ENCODE measurements around the gene SOX12. TPM values are rescaled to one million over a fixed set of nuclear protein-coding genes. Genes with fewer than 3 reads are reported as not detected.

The SOX12 gene
- total RNA-seq, 2 experiments from 2014 or later = 12.8 to 13.0 TPM

- DNase-seq (no peak), ATAC-seq (no peak)
- Mint-ChIP-seq H3K4me1 (ENCODE audit: low read depth) (peaks cover 27% of the 10 kb centered on the region), H3K36me3 (ENCODE audit: low read depth) (peaks cover 7% of the 10 kb centered on the region), H3K9me3 (no peaks in the 10 kb centered on the region), H3K4me3 (peak overlapping the region; percentile 78), H3K27ac (peak overlapping the region; percentile 75), H3K27me3 (no peaks in the 10 kb centered on the region)
- no peak for TF ChIP-seq CTCF (IDR thresholded peaks at IDR 0.05)
- ChIA-PET CTCF (interaction anchor here (1.1 to 4.3 kb wide), 5 partner anchors 11 to 62 kb away, joined by 3 to 45 read pairs (median 3); no protein-coding TSS in a partner anchor), POLR2A (no interaction called here)
- intact Hi-C loops (cut with micrococcal nuclease) = no loop called here
Observed at GRCh38 chr20:328027-328974, 2.9 kb downstream of the SOX12 start.

GRCh38 chr20:328975-329695, 3.8 kb downstream of the SOX12 start:
- no peak for TF ChIP-seq CTCF (IDR thresholded peaks at IDR 0.05)
- ChIA-PET CTCF (interaction anchor here (0.8 to 4.3 kb wide), 10 partner anchors 10 to 183 kb away, joined by 3 to 45 read pairs (median 3); partner anchors contain the start of gene DEFB129), POLR2A (interaction anchor here (1.0 to 2.7 kb wide), 3 partner anchors 31 to 213 kb away, joined by 3 to 15 read pairs (median 6); partner anchors contain the start of gene ZCCHC3)
- Mint-ChIP-seq H3K4me1 (ENCODE audit: low read depth) (peaks cover 19% of the 10 kb centered on the region), H3K36me3 (ENCODE audit: low read depth) (peaks cover 7% of the 10 kb centered on the region), H3K27me3 (no peaks in the 10 kb centered on the region), H3K27ac (peak overlapping the region; percentile 68), H3K4me3 (peak overlapping the region; percentile 78), H3K9me3 (no peaks in the 10 kb centered on the region)
- intact Hi-C loops (cut with micrococcal nuclease) = no loop called here
- ATAC-seq = no peak
- no peak for DNase-seq

GRCh38 chr20:329851-330232, 4.5 kb downstream of the SOX12 start:
- ATAC-seq (no peak), DNase-seq (no peak)
- TF ChIP-seq CTCF (IDR thresholded peaks at IDR 0.05) = no peak
- peaks cover 17% of the 10 kb centered on the region for H3K4me1 Mint-ChIP-seq (ENCODE audit: low read depth)
- no peak overlapping the region for H3K4me3 Mint-ChIP-seq
- CTCF ChIA-PET = interaction anchor here (0.7 to 4.3 kb wide), 24 partner anchors 8 to 182 kb away, joined by 3 to 45 read pairs (median 8); partner anchors contain the start of genes DEFB129, DEFB132, NRSN2 and TRIB3
- intact Hi-C loops (cut with micrococcal nuclease) = loop anchor here (5.0 kb wide), 2 partner anchors 33 to 123 kb away; partner anchors contain the start of gene ZCCHC3
- H3K27me3 Mint-ChIP-seq = no peaks in the 10 kb centered on the region
- H3K9me3 Mint-ChIP-seq = no peaks in the 10 kb centered on the region
- no peak overlapping the region for H3K27ac Mint-ChIP-seq
- peaks cover 7% of the 10 kb centered on the region for H3K36me3 Mint-ChIP-seq (ENCODE audit: low read depth)
- POLR2A ChIA-PET = interaction anchor here (1.0 to 2.7 kb wide), 3 partner anchors 32 to 213 kb away, joined by 3 to 15 read pairs (median 6); partner anchors contain the start of gene ZCCHC3

- intact Hi-C loops (cut with micrococcal nuclease) = loop anchor here (5.0 kb wide), 2 partner anchors 33 to 123 kb away; partner anchors contain the start of gene ZCCHC3
- CTCF ChIA-PET = interaction anchor here (0.7 to 4.3 kb wide), 36 partner anchors 9 to 283 kb away, joined by 3 to 45 read pairs (median 6); partner anchors contain the start of genes DEFB129, DEFB132, NRSN2 and TRIB3
Observed at GRCh38 chr20:330233-331149, 5.1 kb downstream of the SOX12 start.

More at GRCh38 chr20:330233-331149, 5.1 kb downstream of the SOX12 start:
- Mint-ChIP-seq H3K27ac (no peak overlapping the region), H3K4me1 (ENCODE audit: low read depth) (peaks cover 17% of the 10 kb centered on the region), H3K9me3 (no peaks in the 10 kb centered on the region), H3K4me3 (no peak overlapping the region), H3K27me3 (no peaks in the 10 kb centered on the region), H3K36me3 (ENCODE audit: low read depth) (peaks cover 7% of the 10 kb centered on the region)
- TF ChIP-seq CTCF (IDR thresholded peaks at IDR 0.05) = peak; percentile 90
- POLR2A ChIA-PET = interaction anchor here (0.6 to 2.7 kb wide), 7 partner anchors 33 to 758 kb away, joined by 3 to 15 read pairs (median 4); partner anchors contain the start of genes DEFB129, TRIB3 and ZCCHC3
- ATAC-seq (peak; percentile 56), DNase-seq (peak; percentile 76)
